Measurements from ENCODE around the gene LRRC26.

DNA sequence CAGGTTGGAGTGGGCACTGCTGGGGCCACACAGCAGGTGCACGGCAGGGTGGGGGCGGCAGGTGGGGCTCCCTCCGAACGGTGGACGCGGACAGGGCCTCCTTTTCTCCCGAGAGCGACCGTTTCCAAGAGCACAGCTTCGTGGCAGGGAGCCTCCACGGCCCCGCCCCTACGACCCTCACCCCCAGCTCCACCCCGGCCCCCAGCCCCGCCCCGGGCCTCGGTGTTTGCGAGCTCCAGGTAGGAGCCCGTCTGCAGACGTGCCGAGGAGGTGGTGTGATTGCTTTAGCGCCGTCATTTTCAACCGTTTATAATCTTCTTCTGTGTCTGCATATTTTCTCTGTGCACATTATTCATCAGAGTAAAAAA, 22.1 kb downstream of the LRRC26 start:
- TF ChIP-seq, protein P1, sequence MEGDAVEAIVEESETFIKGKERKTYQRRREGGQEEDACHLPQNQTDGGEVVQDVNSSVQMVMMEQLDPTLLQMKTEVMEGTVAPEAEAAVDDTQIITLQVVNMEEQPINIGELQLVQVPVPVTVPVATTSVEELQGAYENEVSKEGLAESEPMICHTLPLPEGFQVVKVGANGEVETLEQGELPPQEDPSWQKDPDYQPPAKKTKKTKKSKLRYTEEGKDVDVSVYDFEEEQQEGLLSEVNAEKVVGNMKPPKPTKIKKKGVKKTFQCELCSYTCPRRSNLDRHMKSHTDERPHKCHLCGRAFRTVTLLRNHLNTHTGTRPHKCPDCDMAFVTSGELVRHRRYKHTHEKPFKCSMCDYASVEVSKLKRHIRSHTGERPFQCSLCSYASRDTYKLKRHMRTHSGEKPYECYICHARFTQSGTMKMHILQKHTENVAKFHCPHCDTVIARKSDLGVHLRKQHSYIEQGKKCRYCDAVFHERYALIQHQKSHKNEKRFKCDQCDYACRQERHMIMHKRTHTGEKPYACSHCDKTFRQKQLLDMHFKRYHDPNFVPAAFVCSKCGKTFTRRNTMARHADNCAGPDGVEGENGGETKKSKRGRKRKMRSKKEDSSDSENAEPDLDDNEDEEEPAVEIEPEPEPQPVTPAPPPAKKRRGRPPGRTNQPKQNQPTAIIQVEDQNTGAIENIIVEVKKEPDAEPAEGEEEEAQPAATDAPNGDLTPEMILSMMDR (IDR thresholded peaks at IDR 0.05) = no peak
- TF ChIP-seq CREB1 (CRISPR knock-in tag; IDR thresholded peaks at IDR 0.05) = no peak
- no peak for TF ChIP-seq E2F4 (CRISPR knock-in tag; IDR thresholded peaks at IDR 0.05; ENCODE audit: borderline replicate concordance, low read depth)
- no peak for TF ChIP-seq TEAD4 (CRISPR knock-in tag; IDR thresholded peaks at IDR 0.05)
- no peak for TF ChIP-seq ZNF121 (CRISPR knock-in tag; IDR thresholded peaks at IDR 0.05)
- no peak for TF ChIP-seq ZNF232 (CRISPR knock-in tag; IDR thresholded peaks at IDR 0.05)
